Lung (tissue), 12 donors: ENCODE data around the gene PTPRE. TPM values are rescaled to one million over a fixed set of nuclear protein-coding genes. Genes with fewer than 3 reads are reported as not detected.

Experiments
- ATAC-seq: fragments of 200-7000 bp; cut with Tn5 transposase; one replicate; pipeline ENCODE4 v1.9.1; 2020; ENCODE audit warnings: moderate number of reproducible peaks; ENCODE audit not compliant: insufficient read depth, low FRiP score
- DNase-seq, 3 donors: peaks; one replicate each; pipeline ENCODE4 v3.0.0-alpha.2; 2013 to 2017
- H3K27ac ChIP-seq, 2 donors: one replicate each; pipeline ENCODE4 v1.5.1; 2013; ENCODE audit warnings: mild to moderate bottlenecking in 2 of 2, moderate library complexity in 2 of 2, control low read depth in 1 of 2, inconsistent platforms in 1 of 2, low read depth in 1 of 2, low read length in 1 of 2
- H3K27me3 ChIP-seq, 3 donors: one replicate each; pipeline ENCODE4 v1.5.1; 2013; ENCODE audit warnings: low read length in 2 of 3; ENCODE audit not compliant: control insufficient read depth in 3 of 3, insufficient read depth in 3 of 3
- H3K36me3 ChIP-seq, 4 donors: one replicate each; pipeline ENCODE4 v1.5.1; 2013; ENCODE audit warnings: low read length in 4 of 4, mild to moderate bottlenecking in 1 of 4, moderate library complexity in 1 of 4; ENCODE audit not compliant: control insufficient read depth in 4 of 4, insufficient read depth in 4 of 4
- H3K4me1 ChIP-seq, 5 donors: one replicate each; pipeline ENCODE4 v1.5.1; 2013; ENCODE audit warnings: low read length in 5 of 5, mild to moderate bottlenecking in 2 of 5, moderate library complexity in 1 of 5; ENCODE audit not compliant: control insufficient read depth in 5 of 5, insufficient read depth in 5 of 5
- H3K4me3 ChIP-seq: one replicate; pipeline ENCODE4 v1.5.1; 2013; ENCODE audit warnings: mild to moderate bottlenecking, control low read depth, moderate library complexity
- H3K9ac ChIP-seq, 2 donors: one replicate each; pipeline ENCODE4 v1.5.1; 2013; ENCODE audit warnings: low read length in 2 of 2, control low read depth in 1 of 2; ENCODE audit not compliant: insufficient read depth in 1 of 2
- H3K9me3 ChIP-seq, 4 donors: one replicate each; pipeline ENCODE4 v1.5.1; 2013; ENCODE audit warnings: low read length in 3 of 4, mild to moderate bottlenecking in 1 of 4, moderate library complexity in 1 of 4; ENCODE audit not compliant: control insufficient read depth in 4 of 4, insufficient read depth in 3 of 4
- WGBS, 2 donors: extraction: QIAGEN DNeasy Blood & Tissue Kit; methylation state at CpG; one replicate each; pipeline ENCODE4 v1.1.7; 2013; 5-methylcytosine and 5-hydroxymethylcytosine counted together
- polyA plus RNA-seq, 2 donors: library from polyadenylated mRNA; stranded (reverse); fragments of 200-250 nt; gene quantifications; one replicate each; pipeline ENCODE4 v1.2.1, GENCODE V29; 2013
- total RNA-seq, 2 donors: library from RNA; depleted of rRNA in 1 of 2; stranded (reverse); fragments of >200 nt in 1 of 2; gene quantifications; one replicate each; pipeline ENCODE4 v1.2.1, GENCODE V29; 2014 to 2021
- TF ChIP-seq, protein P1 (sequence below): IDR thresholded peaks from 2 replicates; pipeline ENCODE4 v1.5.1; 2012; ENCODE audit warnings: mild to moderate bottlenecking; ENCODE audit errors: control extremely low read depth, extremely low read depth
- donor health status: control.
- donor health status: control.
- donor health status: Bipolar disorder and iron deficiency.
- donor health status: healthy.
- donor health status: DM: yes; HTN: yes; CAD: no.

The PTPRE gene
- total and polyA plus RNA-seq, 4 donors: 15.5 to 68.7 (median 36.5) TPM

DNA sequence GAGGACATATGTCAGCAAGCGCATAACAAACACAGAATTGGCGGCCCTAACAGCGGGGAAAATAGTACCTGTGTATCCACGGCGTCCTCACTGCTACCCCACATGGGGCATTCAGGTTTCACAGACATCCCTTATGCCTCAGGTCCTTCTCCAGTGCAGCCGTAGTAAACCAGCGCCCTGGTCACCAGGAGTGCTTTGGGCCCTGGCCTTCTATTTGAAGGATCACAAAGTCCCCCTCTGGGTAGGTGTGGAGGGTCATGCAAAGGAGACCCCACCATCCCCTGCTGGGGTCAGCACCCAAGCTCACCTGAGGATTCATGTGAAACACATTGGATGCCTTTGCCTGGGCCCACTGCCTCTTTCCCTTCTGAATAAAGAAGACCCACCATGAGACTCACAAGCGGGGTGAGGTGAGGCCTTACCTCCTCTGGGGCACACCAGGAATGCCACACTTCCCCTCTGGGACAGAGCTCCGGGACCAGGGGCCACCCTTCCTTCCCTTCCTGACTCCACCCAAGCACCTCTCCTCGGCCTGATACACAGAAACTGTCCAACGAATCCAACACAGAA lies 32.9 kb upstream of the PTPRE start:
- ATAC-seq (no peak), DNase-seq (no peak)
- H3K9me3 ChIP-seq: peaks cover 0 to 3% (median 0%) of the 10 kb centered on the region in 4 donors
- 83 to 84% methylated on average over 11 of the region's 11 CpGs for WGBS, 2 donors
- no peak overlapping the region for H3K9ac ChIP-seq
- TF ChIP-seq, protein P1, sequence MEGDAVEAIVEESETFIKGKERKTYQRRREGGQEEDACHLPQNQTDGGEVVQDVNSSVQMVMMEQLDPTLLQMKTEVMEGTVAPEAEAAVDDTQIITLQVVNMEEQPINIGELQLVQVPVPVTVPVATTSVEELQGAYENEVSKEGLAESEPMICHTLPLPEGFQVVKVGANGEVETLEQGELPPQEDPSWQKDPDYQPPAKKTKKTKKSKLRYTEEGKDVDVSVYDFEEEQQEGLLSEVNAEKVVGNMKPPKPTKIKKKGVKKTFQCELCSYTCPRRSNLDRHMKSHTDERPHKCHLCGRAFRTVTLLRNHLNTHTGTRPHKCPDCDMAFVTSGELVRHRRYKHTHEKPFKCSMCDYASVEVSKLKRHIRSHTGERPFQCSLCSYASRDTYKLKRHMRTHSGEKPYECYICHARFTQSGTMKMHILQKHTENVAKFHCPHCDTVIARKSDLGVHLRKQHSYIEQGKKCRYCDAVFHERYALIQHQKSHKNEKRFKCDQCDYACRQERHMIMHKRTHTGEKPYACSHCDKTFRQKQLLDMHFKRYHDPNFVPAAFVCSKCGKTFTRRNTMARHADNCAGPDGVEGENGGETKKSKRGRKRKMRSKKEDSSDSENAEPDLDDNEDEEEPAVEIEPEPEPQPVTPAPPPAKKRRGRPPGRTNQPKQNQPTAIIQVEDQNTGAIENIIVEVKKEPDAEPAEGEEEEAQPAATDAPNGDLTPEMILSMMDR: no peak
- H3K27ac ChIP-seq: no peak overlapping the region
- peaks cover 0 to 9% (median 0%) of the 10 kb centered on the region in 5 donors for H3K4me1 ChIP-seq
- H3K36me3 ChIP-seq: no peaks in the 10 kb centered on the region
- no peaks in the 10 kb centered on the region for H3K27me3 ChIP-seq
- H3K4me3 ChIP-seq: no peak overlapping the region

DNA sequence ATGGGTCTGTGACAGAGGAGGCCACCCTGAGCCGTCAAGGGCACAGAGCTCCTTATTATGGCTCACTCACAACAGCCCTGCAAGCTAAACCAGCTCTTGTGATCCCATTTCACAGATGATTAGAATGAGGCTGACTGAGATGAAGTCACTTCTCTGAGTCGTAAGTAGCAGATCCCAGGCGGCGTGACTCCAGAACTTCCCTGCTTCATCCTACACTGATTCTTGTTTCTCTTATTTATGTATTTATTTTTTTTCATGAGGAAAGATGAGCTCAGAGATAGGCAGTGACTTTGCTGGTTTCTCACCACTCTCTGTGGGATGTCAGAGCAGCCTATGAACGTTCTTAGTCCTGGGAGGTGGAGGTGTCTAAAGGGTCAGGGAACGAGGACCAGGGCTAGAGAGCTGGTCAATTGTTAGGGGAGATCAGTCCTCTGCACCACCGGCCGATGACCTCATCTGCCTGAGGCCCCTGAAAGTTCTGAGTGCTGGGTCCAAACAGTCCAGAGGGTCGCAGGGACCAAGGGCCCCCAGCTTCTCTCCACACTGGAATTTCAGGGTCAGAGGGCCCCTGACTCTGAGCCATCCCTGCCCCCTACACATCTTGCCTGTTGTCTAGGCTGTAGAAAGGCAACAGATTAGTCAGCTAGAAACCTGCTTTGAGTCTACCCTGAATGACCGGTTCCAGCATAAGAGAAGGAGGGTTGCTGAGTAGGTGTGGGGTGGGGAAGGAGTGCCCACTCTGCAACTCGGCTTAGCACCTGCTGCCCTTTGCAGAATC lies 32.0 kb upstream of the PTPRE start:
- H3K4me3 ChIP-seq: no peak overlapping the region
- H3K27ac ChIP-seq: no peak overlapping the region
- no peaks in the 10 kb centered on the region for H3K27me3 ChIP-seq
- no peaks in the 10 kb centered on the region for H3K9me3 ChIP-seq
- WGBS, 2 donors: 85 to 89% methylated on average over 11 of the region's 11 CpGs
- peaks cover 0 to 9% (median 0%) of the 10 kb centered on the region in 5 donors for H3K4me1 ChIP-seq
- H3K36me3 ChIP-seq: no peaks in the 10 kb centered on the region
- TF ChIP-seq, protein P1: no peak
- DNase-seq: peak in 2 of 3 donors; percentile 19 to 27
- ATAC-seq: no peak
- H3K9ac ChIP-seq: no peak overlapping the region

DNA sequence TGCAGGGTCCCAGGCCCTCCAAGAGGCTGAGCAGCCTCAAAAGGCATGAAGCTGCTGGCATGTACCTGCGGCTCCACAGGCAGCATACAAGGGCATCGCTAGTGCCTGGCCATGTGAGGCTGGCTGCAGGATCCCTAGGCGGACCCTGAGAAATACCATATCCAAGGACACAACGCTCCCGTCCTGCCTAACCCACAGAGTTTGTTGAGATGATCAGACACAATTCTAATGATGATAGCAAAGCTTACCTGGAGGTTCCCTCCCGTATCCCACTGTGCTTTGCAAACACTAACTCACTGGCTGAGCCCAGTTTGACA lies 31.5 kb upstream of the PTPRE start:
- H3K27ac ChIP-seq: no peak overlapping the region
- H3K36me3 ChIP-seq: no peaks in the 10 kb centered on the region
- no peak overlapping the region for H3K4me3 ChIP-seq
- no peaks in the 10 kb centered on the region for H3K9me3 ChIP-seq
- H3K27me3 ChIP-seq: no peaks in the 10 kb centered on the region
- peaks cover 0 to 9% (median 0%) of the 10 kb centered on the region in 5 donors for H3K4me1 ChIP-seq
- no peak for DNase-seq
- ATAC-seq: no peak
- WGBS, 2 donors: 94 to 96% methylated on average over 6 of the region's 6 CpGs
- no peak overlapping the region for H3K9ac ChIP-seq
- TF ChIP-seq, protein P1: no peak
